GM10248 (cell line): ENCODE measurements around the gene BPIFB1.

ENCODE experiments used
- CTCF ChIA-PET: fragments of 300-600 bp; sonication (Branson Sonifier 250); formaldehyde crosslinking; extraction: SDS; loops from one replicate; lab custom pipeline; 2021; ENCODE audit warnings: antibody characterized with exemption; lab: Yijun Ruan, JAX
- POLR2A ChIA-PET: fragments of 350-650 bp; sonication (Branson Sonifier 250); formaldehyde crosslinking; extraction: SDS; loops from one replicate; lab custom pipeline; 2020; ENCODE audit warnings: antibody characterized with exemption; lab: Yijun Ruan, JAX
- DNase-seq: peaks from one replicate; pipeline ENCODE4 v3.0.0; 2012; ENCODE audit errors: extremely low spot score
- CTCF ChIP-seq: IDR thresholded peaks from 2 replicates; pipeline ENCODE4 v1.5.1; 2012; ENCODE audit warnings: mild to moderate bottlenecking, low read depth; ENCODE audit errors: extremely low read depth, missing control alignments, control extremely low read depth

Gene BPIFB1

DNA sequence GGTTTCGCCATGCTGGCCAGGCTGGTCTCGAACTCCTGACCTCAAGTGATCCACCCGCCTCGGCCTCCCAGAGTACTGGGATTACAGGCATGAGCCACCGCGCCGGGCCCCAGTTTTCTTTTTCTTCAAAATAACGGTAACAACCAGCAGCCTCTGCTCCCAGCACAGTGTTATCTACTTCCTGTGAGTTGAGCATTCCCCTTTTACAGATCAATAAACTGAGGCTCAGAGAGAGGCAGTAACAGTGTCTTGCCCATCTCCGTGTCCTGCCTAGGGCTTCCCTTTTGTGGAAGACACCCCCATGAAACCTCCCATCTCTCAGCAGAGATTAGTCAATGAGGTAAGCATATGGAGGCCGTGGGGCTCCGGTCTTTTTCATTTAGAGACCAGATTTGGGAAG lies 29.6 kb downstream of the BPIFB1 start:
- ChIA-PET CTCF (no interaction called here), POLR2A (no interaction called here)
- no peak for DNase-seq
- no peak for TF ChIP-seq CTCF

- no peak for DNase-seq
- POLR2A ChIA-PET, result no interaction called here
- TF ChIP-seq CTCF, result no peak
- CTCF ChIA-PET, result no interaction called here
Observed at GRCh38 chr20:33313686-33314314, 30.8 kb downstream of the BPIFB1 start.

- CTCF ChIA-PET, result interaction anchor here (1.2 to 1.4 kb wide), 2 partner anchors 17 to 24 kb away, joined by 3 to 5 read pairs; no protein-coding TSS in a partner anchor
- DNase-seq, result no peak
- no peak for TF ChIP-seq CTCF
- POLR2A ChIA-PET, result no interaction called here
Observed at GRCh38 chr20:33316343-33316742, 33.3 kb downstream of the BPIFB1 start.

GRCh38 chr20:33316958-33317357 lies 33.9 kb downstream of the BPIFB1 start:
- POLR2A ChIA-PET, result no interaction called here
- TF ChIP-seq CTCF, result no peak
- no peak for DNase-seq
- CTCF ChIA-PET, result interaction anchor here (1.4 kb wide), 1 partner anchor 25 kb away, joined by 3 read pairs; no protein-coding TSS in a partner anchor

GRCh38 chr20:33317424-33318095 lies 34.5 kb downstream of the BPIFB1 start:
- ChIA-PET CTCF (no interaction called here), POLR2A (no interaction called here)

GRCh38 chr20:33318096-33318429 lies 35.0 kb downstream of the BPIFB1 start:
- POLR2A ChIA-PET, result no interaction called here
- no peak for TF ChIP-seq CTCF
- no peak for DNase-seq
- CTCF ChIA-PET, result no interaction called here

More at GRCh38 chr20:33317424-33318095, 34.5 kb downstream of the BPIFB1 start:
- DNase-seq, result no peak
- no peak for TF ChIP-seq CTCF
